Measurements from ENCODE around the gene SLC22A8.
"Not testable (repeated sequence)": the region's sequence is repeated elsewhere in the genome, so short reads cannot be mapped to it uniquely, and the experiment has no call there.

SLC22A8 gene, protein sequence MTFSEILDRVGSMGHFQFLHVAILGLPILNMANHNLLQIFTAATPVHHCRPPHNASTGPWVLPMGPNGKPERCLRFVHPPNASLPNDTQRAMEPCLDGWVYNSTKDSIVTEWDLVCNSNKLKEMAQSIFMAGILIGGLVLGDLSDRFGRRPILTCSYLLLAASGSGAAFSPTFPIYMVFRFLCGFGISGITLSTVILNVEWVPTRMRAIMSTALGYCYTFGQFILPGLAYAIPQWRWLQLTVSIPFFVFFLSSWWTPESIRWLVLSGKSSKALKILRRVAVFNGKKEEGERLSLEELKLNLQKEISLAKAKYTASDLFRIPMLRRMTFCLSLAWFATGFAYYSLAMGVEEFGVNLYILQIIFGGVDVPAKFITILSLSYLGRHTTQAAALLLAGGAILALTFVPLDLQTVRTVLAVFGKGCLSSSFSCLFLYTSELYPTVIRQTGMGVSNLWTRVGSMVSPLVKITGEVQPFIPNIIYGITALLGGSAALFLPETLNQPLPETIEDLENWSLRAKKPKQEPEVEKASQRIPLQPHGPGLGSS

DNA sequence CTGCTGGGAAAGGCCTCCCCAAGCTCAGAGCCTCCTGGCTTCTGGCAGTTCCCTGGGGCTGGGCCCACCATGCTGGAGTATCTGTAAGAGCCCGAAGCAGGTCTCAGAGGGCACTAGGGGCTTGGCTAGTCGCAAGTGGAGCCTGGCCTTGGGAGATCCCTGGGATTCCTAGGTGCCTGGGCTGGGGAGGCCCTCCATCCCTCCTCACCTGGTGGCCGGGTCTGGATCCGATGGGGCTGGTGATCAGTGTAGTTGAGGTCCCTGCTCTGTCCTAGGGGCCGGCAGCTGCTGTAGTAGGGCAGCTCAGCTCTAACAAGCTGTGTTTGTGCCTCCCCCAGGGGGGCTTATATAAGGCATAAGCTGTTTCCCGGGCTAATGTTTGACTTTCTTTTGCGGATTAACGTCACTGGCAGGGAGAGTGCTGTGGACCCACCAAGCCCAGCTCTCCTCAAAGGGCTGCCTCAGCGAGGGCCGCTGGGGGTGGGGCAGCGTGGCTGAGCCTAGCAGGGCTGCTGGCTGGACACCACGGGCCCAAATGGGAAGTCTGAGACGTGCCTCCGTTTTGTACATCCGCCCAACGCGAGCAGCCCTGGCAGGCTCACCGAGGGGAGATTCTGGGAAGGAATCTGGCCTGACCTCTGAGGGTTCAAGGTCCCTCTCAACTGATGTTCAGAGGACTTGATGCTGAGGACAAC, at the start of gene SLC22A8:
Gene SLC22A8 (minus strand): TSS at position 321 of the 695 bp plus-strand sequence. CDS start 883 bp downstream, outside the sequence.
- Mint-ChIP-seq H3K9me3 (ENCODE audit: low read depth) (no peaks in the 10 kb centered on the region), H3K4me3 (no peak within 1 kb of the TSS), H3K27me3 (peaks cover 10% of the 10 kb centered on the region), H3K4me1 (ENCODE audit: low read depth) (no peaks in the 10 kb centered on the region), H3K36me3 (no peaks in the 10 kb centered on the region), H3K27ac (no peak within 1 kb of the TSS)

DNA sequence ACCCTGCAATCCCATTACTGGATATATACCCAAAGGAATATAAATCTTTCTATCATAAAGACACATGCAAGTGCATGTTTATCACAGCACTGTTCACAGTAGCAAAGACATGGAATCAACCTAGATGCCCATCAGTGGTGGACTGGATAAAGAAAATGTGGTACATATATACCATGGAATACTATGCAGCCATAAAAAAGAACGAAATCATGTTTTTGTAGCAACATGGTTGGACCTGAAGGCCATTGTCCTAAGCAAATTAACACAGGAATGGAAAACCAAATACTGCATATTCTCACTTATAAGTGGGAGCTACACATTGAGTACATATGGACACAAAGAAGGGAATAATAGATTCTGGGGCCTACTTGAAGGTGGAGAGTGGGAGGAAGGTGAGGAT, 30.6 kb upstream of the SLC22A8 start:
- not testable (repeated sequence) for H3K4me1 Mint-ChIP-seq (ENCODE audit: low read depth); H3K27ac Mint-ChIP-seq; H3K36me3 Mint-ChIP-seq; H3K4me3 Mint-ChIP-seq; H3K9me3 Mint-ChIP-seq (ENCODE audit: low read depth)
- peaks cover 11% of the 10 kb centered on the region for H3K27me3 Mint-ChIP-seq

DNA sequence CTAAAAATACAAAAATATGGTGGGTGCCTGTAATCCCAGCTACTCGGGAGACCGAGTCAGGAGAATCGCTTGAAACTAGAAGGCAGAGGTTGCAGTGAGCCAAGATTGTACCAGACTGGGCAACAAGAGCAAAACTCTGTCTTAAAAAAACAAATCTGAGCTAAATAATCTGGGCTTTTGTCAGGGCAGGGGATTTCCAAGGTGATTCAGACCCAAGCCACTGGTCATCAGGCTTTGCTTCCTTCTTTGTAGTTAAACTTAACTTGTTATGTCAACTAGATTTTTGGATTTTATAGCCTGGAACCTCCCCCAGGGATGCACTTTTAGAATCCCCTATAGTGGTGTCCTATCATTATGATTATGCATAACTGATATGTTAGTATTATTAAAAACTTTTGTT, 27.0 kb upstream of the SLC22A8 start:
- H3K27me3 Mint-ChIP-seq: peaks cover 9% of the 10 kb centered on the region

DNA sequence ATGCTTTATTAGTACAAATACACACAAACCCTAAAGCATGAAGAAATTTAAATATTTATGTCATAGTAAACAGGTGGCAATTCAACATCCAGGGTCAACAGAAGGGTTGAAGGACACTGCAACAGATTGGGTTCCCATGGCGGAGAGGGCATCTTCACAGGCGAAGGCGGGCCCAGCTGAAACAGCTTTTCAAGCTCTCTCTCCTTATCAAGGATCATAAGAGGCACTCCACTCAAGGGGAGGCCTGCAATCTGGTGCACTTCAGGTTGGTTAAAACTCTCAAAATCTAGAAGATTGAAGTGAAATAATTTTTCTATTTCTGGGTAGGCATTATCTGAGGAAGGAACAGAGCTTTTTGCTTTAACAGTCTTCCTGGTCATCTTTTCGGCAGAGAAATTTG, 16.8 kb upstream of the SLC22A8 start:
- Mint-ChIP-seq H3K4me3 (no peak overlapping the region), H3K4me1 (ENCODE audit: low read depth) (no peaks in the 10 kb centered on the region), H3K27me3 (peaks cover 14% of the 10 kb centered on the region), H3K27ac (no peak overlapping the region), H3K9me3 (ENCODE audit: low read depth) (no peaks in the 10 kb centered on the region), H3K36me3 (no peaks in the 10 kb centered on the region)

More for the DNA sequence above, 27.0 kb upstream of the SLC22A8 start:
- Mint-ChIP-seq H3K36me3 (no peaks in the 10 kb centered on the region), H3K9me3 (ENCODE audit: low read depth) (no peaks in the 10 kb centered on the region), H3K4me1 (ENCODE audit: low read depth) (no peaks in the 10 kb centered on the region), H3K27ac (no peak overlapping the region), H3K4me3 (no peak overlapping the region)

DNA sequence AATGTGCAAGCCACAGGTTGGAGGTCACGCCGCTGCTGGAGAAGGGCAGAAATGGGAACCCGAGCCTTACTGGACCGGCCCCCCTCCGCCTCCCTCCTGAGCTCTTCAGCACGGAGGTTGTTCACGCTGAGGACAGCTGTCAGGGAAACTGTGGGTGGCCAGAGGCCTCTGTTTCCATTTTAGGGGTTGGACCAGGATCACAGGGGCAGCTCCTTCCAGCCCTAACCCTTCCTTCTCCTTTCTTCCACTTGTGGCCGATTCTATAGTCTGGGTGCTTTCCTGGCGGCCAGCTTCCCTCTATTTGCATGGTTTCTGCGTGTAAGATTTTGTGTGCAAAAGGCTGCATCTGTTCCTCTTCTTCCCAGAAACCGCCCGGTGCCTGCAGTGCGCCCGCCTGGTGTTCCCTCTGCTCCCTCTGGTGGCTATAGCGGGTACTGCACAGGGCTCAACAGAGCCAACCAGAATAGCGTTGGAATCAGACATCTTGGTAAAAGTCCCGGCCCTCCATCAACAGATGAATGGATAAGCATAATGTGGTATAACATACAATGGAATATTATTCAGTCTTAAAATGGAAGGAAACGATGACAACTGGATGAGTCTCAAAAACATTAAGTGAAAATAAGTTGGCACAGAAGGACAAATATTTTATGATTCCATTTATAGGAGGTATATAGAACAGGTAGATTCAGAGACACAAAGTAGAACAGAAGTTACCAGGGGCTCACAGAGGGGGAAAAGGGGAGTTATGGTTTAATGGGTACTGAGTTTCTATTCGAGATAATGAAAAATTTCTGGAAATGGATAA, 8.4 kb upstream of the SLC22A8 start:
- Mint-ChIP-seq H3K9me3 (ENCODE audit: low read depth) (no peaks in the 10 kb centered on the region), H3K27ac (no peak overlapping the region), H3K27me3 (peaks cover 8% of the 10 kb centered on the region), H3K4me1 (ENCODE audit: low read depth) (peaks cover 4% of the 10 kb centered on the region), H3K36me3 (no peaks in the 10 kb centered on the region), H3K4me3 (no peak overlapping the region)

DNA sequence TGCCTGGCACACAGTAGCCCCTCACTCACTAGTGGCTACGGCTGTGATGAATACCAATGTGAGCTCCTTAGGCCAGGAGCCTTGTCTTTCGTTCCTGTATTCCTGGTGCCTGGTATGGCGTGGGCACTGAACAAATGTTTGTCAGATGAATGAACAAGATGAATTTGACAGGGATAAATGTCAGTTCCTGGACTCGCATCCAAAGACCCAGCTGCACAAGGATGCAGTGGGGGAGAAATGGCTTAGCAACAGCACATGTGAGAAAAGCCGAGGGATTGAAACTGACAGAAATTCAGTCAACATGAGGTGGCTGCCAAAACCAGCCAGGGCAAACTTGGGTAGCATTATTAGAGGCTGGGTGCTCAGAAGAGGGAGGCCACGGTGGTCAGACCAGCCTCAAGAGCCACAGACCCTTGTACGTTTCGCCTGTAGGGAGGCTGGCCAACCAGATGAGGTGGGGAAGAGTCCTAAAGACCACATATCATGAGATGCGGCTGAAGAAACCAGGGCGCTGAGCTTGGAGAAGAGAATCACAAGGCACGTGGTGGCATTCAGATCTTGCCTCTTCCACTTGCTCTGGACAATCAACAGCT, 7.7 kb upstream of the SLC22A8 start:
- Mint-ChIP-seq H3K27me3 (peaks cover 11% of the 10 kb centered on the region), H3K9me3 (ENCODE audit: low read depth) (no peaks in the 10 kb centered on the region), H3K27ac (no peak overlapping the region), H3K36me3 (no peaks in the 10 kb centered on the region), H3K4me1 (ENCODE audit: low read depth) (peaks cover 4% of the 10 kb centered on the region), H3K4me3 (no peak overlapping the region)

DNA sequence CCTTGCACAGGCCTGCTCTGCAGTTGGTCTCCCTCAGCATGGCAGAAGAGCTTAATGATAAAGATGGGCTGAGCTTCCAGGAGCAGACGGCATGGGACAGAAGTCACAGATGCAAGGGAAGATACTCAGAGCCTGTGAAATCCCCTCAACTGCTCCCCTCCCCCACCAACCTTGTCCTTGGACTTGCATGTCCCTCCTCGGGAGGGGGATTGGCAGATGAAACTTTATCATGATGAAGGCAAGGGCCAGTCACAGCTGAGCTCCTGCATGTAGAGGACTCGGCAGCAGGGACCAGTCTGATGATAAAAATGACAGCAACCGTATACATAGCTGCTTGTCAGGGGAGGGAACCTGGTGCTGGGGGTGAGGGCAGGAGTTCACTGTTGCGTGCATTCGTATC, 6.8 kb upstream of the SLC22A8 start:
- no peaks in the 10 kb centered on the region for H3K36me3 Mint-ChIP-seq
- H3K9me3 Mint-ChIP-seq (ENCODE audit: low read depth): no peaks in the 10 kb centered on the region
- H3K27me3 Mint-ChIP-seq: peaks cover 10% of the 10 kb centered on the region
- H3K4me1 Mint-ChIP-seq (ENCODE audit: low read depth): peaks cover 4% of the 10 kb centered on the region
- no peak overlapping the region for H3K4me3 Mint-ChIP-seq
- no peak overlapping the region for H3K27ac Mint-ChIP-seq

DNA sequence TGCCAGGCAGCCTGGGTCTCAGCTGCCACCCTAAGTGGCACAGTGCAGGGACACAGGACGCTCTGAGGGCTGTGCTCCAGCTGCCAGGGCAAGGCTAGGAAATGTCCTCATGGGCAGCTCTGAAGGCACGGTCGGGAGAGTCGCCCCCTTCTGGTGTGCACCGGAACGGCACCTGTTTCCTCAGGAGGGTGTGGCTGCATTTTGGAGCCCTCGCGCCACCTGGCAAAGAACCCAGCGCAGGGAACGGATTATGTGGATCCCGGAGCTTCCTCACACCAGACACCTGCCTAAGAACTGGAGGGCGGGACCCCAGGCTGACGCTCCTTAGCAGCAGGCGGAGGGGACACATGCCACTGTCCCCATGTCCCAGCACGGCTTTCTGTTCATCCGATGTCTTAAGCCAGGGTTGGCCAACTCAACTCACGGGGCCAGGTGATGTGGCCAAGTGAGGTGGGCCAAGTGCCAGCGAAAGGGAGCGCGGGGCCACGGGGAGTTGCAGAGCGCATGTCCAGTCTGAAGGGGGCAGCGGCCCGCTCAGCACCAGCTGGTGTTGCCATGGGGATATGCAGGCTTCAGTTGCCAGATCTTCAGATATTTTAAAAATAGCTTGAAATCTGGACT, 5.1 kb upstream of the SLC22A8 start:
- Mint-ChIP-seq H3K4me1 (ENCODE audit: low read depth) (peaks cover 4% of the 10 kb centered on the region), H3K9me3 (ENCODE audit: low read depth) (no peaks in the 10 kb centered on the region), H3K36me3 (no peaks in the 10 kb centered on the region), H3K27ac (no peak overlapping the region), H3K27me3 (peaks cover 10% of the 10 kb centered on the region), H3K4me3 (no peak overlapping the region)

DNA sequence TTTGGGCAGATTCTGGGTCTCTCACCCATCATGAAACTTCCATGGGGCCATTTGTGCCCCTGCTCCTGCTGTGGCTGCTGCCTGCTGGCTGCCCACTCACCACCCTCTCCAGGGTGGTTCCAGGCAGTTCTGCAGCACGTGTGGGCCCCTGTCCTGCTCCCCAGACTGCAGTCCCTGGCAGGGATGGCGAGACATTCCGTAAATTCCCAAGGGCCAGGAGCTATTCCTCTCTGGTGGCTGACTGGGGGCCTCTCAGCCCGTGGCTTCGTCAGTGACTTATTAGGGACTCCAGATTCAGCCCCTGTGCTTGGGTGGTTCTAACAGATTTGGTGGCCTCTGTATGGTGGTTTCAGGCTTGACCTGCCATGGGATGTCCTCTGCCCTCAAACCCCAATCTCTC, 3.9 kb upstream of the SLC22A8 start:
- H3K4me3 Mint-ChIP-seq: no peak overlapping the region
- no peaks in the 10 kb centered on the region for H3K36me3 Mint-ChIP-seq
- H3K9me3 Mint-ChIP-seq (ENCODE audit: low read depth): no peaks in the 10 kb centered on the region
- H3K27me3 Mint-ChIP-seq: peaks cover 13% of the 10 kb centered on the region
- no peak overlapping the region for H3K27ac Mint-ChIP-seq
- H3K4me1 Mint-ChIP-seq (ENCODE audit: low read depth): peaks cover 4% of the 10 kb centered on the region

DNA sequence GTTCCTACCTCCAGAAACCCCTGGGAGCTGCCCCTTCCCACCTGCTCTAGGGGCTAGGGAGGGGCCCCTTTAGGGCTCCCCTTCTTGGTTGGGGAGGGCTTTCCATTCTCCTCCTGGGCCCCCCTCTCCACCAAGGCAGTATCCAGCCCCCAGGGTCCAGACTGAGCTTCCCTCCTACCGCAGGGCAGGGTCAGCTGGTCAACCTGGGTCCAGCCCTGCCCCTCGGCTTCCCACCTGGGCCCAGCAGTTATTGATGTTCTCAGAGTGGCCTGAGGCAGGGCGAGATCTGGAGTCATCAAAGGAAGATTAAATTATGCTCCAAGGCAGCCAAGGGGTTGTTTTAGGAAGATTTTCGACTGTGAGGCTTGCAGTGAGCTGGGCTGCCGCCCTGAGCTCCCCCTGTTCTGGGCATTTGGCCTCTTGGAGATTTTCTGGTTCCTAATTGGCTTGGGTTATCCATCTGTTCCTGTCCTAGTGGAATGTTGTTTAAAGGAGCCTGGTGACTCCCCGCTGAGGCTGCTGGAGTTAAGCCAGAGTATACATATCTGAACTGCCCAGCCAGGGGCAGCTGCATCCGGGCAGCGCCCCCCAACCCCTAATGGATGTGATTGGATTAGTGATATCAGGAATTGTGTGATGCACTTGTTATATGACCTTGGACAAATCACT, 1.8 kb upstream of the SLC22A8 start:
- Mint-ChIP-seq H3K27me3 (peaks cover 11% of the 10 kb centered on the region), H3K4me3 (no peak overlapping the region), H3K4me1 (ENCODE audit: low read depth) (no peaks in the 10 kb centered on the region), H3K36me3 (no peaks in the 10 kb centered on the region), H3K27ac (no peak overlapping the region), H3K9me3 (ENCODE audit: low read depth) (no peaks in the 10 kb centered on the region)

DNA sequence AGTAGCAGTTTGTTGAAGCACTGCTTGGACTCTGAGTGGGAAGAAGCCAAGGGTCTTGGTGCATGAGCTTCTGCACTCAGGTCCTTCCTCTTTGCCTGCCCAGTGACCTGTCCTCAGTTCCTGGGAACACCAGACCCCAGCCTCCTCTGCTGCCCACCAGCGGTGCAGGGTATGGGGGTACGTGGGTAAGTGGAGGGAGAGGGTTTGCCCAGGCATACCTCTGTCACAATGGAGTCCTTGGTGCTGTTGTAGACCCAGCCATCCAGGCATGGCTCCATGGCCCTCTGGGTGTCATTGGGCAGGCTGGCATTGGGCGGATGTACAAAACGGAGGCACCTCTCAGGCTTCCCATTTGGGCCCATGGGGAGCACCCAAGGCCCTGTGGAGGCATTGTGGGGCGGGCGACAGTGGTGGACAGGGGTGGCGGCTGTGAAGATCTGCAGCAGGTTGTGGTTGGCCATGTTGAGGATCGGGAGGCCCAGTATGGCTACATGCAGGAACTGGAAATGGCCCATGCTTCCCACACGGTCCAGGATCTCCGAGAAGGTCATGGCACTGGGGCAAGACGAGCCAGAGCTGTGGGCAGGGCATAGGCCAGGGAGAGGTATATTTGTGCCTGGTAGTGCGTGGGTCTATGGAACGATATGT, 1.1 kb downstream of the SLC22A8 start:
- H3K36me3 Mint-ChIP-seq: no peaks in the 10 kb centered on the region
- no peak overlapping the region for H3K27ac Mint-ChIP-seq
- H3K9me3 Mint-ChIP-seq (ENCODE audit: low read depth): no peaks in the 10 kb centered on the region
- H3K27me3 Mint-ChIP-seq: peaks cover 10% of the 10 kb centered on the region
- H3K4me1 Mint-ChIP-seq (ENCODE audit: low read depth): no peaks in the 10 kb centered on the region
- H3K4me3 Mint-ChIP-seq: no peak overlapping the region

DNA sequence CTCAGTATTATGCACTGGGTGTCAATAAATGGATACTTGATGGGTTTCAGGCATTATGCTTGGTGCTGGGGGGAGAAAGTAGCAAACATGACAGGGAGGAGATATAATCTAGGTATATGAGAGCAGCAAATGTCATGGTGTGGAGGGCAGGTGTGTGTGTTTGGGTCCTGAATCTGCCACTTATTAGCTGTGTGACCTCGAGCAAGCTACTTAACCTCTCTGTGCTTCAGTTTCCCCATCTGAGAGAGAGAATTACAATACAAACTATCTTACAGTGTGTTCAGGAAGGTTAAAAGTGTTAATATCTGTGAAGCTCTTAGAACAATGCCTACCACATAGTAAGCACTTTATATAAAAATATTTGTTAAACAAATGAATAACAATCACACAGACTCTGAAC, 2.8 kb downstream of the SLC22A8 start:
- Mint-ChIP-seq H3K27ac (no peak overlapping the region), H3K36me3 (no peaks in the 10 kb centered on the region), H3K4me1 (ENCODE audit: low read depth) (no peaks in the 10 kb centered on the region), H3K9me3 (ENCODE audit: low read depth) (no peaks in the 10 kb centered on the region), H3K27me3 (peaks cover 6% of the 10 kb centered on the region), H3K4me3 (no peak overlapping the region)

DNA sequence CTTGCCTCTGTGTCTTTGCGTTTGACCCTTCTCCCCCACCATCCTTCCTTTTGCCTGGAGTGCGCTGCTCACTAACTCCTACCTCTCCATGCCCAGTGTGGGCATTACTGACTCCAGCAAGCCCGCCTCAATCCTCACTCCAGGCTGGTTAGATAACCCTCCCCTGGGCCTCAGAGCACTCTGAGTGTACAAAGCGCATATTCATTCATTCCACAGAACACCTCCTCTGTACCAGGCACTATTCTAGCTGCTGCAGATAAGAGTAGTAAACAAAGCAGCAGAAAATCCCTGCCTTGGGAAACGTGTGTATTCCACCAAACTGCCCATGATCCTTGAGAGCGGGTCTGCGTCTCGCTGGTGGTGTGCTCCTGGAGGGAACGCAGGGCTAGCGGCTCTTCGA, 3.2 kb downstream of the SLC22A8 start:
- H3K4me1 Mint-ChIP-seq (ENCODE audit: low read depth): no peaks in the 10 kb centered on the region
- H3K36me3 Mint-ChIP-seq: no peaks in the 10 kb centered on the region
- peaks cover 3% of the 10 kb centered on the region for H3K27me3 Mint-ChIP-seq
- no peak overlapping the region for H3K27ac Mint-ChIP-seq
- no peaks in the 10 kb centered on the region for H3K9me3 Mint-ChIP-seq (ENCODE audit: low read depth)
- H3K4me3 Mint-ChIP-seq: no peak overlapping the region
